PC-3 (cell line): Measurements from ENCODE around the gene KCNQ1. TPM values are rescaled to one million over a fixed set of nuclear protein-coding genes. Genes with fewer than 3 reads are reported as not detected.

Experiments used
- ATAC-seq: fragments of 200-7000 bp; cut with Tn5 transposase; 2 replicates; pipeline ENCODE4 v1.9.1; 2020; ENCODE audit warnings: mild to moderate bottlenecking, moderate library complexity
- BruUV-seq: library from RNA; stranded (reverse); fragments of 400-500 nt; replicated peaks from 2 replicates; lab custom pipeline; 2021; lab: Mats Ljungman, UMichigan
- CTCF ChIA-PET: fragments of 300-600 bp; sonication (Branson Sonifier 250); formaldehyde crosslinking; loops from one replicate; lab custom pipeline; 2022; ENCODE audit warnings: antibody characterized with exemption; lab: Charles Lee
- POLR2A ChIA-PET: fragments of 300-600 bp; sonication (Branson Sonifier 250); formaldehyde crosslinking; loops from one replicate; lab custom pipeline; 2022; ENCODE audit warnings: antibody characterized with exemption; ENCODE audit not compliant: unreplicated experiment; lab: Charles Lee
- DNase-seq: peaks from one replicate; pipeline ENCODE4 v3.0.0-alpha.2; 2015
- H2AFZ ChIP-seq: fragments of 300-600 bp; sonication (generic); 2 replicates; pipeline ENCODE4 v1.6.0; 2016; ENCODE audit warnings: antibody characterized with exemption, low read length
- H3F3A ChIP-seq: fragments of 300-600 bp; sonication (generic); one replicate; pipeline ENCODE4 v1.6.0; 2017; ENCODE audit warnings: antibody characterized with exemption, low read length, control low read depth, mild to moderate bottlenecking; ENCODE audit not compliant: unreplicated experiment
- H3K27ac ChIP-seq: fragments of 300-600 bp; sonication (generic); 2 replicates; pipeline ENCODE4 v1.5.1; 2016; ENCODE audit warnings: mild to moderate bottlenecking, low read length
- H3K27me3 ChIP-seq: fragments of 300-600 bp; sonication (generic); 2 replicates; pipeline ENCODE4 v1.6.1; 2016; ENCODE audit warnings: low read length, mixed read lengths
- H3K36me3 ChIP-seq: fragments of 300-600 bp; sonication (generic); 2 replicates; pipeline ENCODE4 v1.6.1; 2016; ENCODE audit warnings: low read depth, mixed run types, low read length, mixed read lengths
- H3K4me1 ChIP-seq: fragments of 300-600 bp; sonication (generic); 2 replicates; pipeline ENCODE4 v1.5.1; 2016; ENCODE audit warnings: low read length; ENCODE audit not compliant: insufficient read depth
- H3K4me2 ChIP-seq: fragments of 300-600 bp; sonication (generic); 2 replicates; pipeline ENCODE4 v1.6.0; 2016; ENCODE audit warnings: low read length
- H3K4me3 ChIP-seq: fragments of 300-600 bp; sonication (generic); 2 replicates; pipeline ENCODE4 v1.5.1; 2016; ENCODE audit warnings: mild to moderate bottlenecking, low read length, mixed read lengths
- H3K79me2 ChIP-seq: fragments of 300-600 bp; sonication (generic); 2 replicates; pipeline ENCODE4 v1.6.1; 2017; ENCODE audit warnings: low read length, mixed read lengths
- H3K9ac ChIP-seq: fragments of 300-600 bp; sonication (generic); 2 replicates; pipeline ENCODE4 v1.6.0; 2016; ENCODE audit warnings: mild to moderate bottlenecking, low read length
- H3K9me2 ChIP-seq: fragments of 300-600 bp; sonication (generic); replicated peaks from 2 replicates; pipeline ENCODE4 v1.6.1; 2016; ENCODE audit warnings: mixed run types, low read length, mixed read lengths
- H3K9me3 ChIP-seq: fragments of 300-600 bp; sonication (generic); 2 replicates; pipeline ENCODE4 v1.6.1; 2016; ENCODE audit warnings: low read length, mixed read lengths
- H4K20me1 ChIP-seq: fragments of 300-600 bp; sonication (generic); 2 replicates; pipeline ENCODE4 v1.6.1; 2016; ENCODE audit warnings: low read length, mixed read lengths
- CTCF ChIP-seq: fragments of 300-600 bp; sonication (generic); conservative IDR thresholded peaks from 2 replicates; pipeline ENCODE4 v1.5.1; 2017; ENCODE audit warnings: antibody characterized with exemption, low read depth, mild to moderate bottlenecking, low read length
- EZH2 ChIP-seq: fragments of 300-600 bp; sonication (generic); IDR thresholded peaks from one replicate; pipeline ENCODE4 v1.6.1; 2017; ENCODE audit warnings: antibody characterized with exemption, mild to moderate bottlenecking, low read length; ENCODE audit not compliant: unreplicated experiment
- EZH2phosphoT487 ChIP-seq: fragments of 300-600 bp; sonication (generic); IDR thresholded peaks from 2 replicates; pipeline ENCODE4 v1.6.1; 2018; ENCODE audit warnings: mild to moderate bottlenecking, antibody characterized with exemption, low read length, borderline replicate concordance
- intact Hi-C: fragments of 100-400 bp; cut with micrococcal nuclease; formaldehyde crosslinking; loops from 2 replicates; pipeline ENCODE4 v1.9.0; 2023
- total RNA-seq: library from RNA; depleted of rRNA; stranded (reverse); fragments of >200 nt; gene quantifications from 2 replicates; pipeline ENCODE4 v1.2.3, GENCODE V29; 2014

Gene KCNQ1
- total RNA-seq, 1 experiment from 2014 or later: 0.40 TPM

DNA sequence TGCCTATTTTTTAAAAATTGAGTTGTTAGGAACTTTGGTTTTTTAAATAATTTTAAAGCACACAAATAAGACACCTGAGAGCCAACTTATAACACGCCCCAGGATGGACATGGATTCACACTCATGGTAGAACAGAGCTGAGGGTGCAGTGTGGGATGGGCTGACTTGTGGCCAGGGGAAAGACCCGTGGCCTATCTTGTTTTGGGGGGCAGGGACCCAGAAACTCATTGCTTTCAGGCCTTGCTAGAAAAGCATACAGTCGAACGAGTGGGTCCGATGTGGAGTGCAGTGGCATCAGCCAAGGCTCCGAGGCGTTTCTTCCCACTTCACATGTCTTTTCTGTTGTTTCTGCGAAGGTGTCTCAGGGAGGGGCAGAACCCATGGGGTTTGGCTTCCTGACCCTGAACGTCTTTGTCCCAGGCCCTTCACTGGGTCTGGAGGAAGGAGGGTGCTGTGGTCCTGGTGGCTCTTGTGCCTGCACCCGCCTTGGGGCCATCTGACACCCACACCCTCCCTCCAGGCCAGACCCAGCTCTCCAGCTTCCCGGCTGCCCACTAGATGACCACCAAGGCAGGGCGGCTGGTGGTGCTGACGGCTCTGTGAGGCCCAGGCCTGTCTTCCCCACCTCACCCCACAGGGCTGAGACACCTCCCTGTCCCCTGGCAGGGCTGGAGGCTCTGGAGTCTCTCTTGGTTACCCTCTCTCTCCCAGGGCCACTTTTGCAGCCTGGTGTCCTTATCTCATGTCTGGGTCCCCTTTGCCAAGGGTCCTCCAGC is 120.8 kb downstream of the KCNQ1 start:
- TF ChIP-seq CTCF (no peak), EZH2phosphoT487 (no peak), EZH2 (no peak)
- ChIA-PET CTCF (no interaction called here), POLR2A (no interaction called here)
- intact Hi-C loops: no loop called here
- Histone ChIP-seq H4K20me1 (no peaks in the 10 kb centered on the region), H3K4me3 (no peak overlapping the region), H3K9me2 (no peaks in the 10 kb centered on the region), H3K79me2 (no peaks in the 10 kb centered on the region), H3K27ac (no peak overlapping the region), H3K9me3 (no peaks in the 10 kb centered on the region), H3K4me1 (no peaks in the 10 kb centered on the region), H3F3A (no peaks in the 10 kb centered on the region), H2AFZ (no peak overlapping the region), H3K27me3 (no peaks in the 10 kb centered on the region), H3K4me2 (no peak overlapping the region), H3K9ac (no peak overlapping the region), H3K36me3 (no peaks in the 10 kb centered on the region)
- no TSS peak for BruUV-seq
- no peak for DNase-seq
- ATAC-seq: no peak

DNA sequence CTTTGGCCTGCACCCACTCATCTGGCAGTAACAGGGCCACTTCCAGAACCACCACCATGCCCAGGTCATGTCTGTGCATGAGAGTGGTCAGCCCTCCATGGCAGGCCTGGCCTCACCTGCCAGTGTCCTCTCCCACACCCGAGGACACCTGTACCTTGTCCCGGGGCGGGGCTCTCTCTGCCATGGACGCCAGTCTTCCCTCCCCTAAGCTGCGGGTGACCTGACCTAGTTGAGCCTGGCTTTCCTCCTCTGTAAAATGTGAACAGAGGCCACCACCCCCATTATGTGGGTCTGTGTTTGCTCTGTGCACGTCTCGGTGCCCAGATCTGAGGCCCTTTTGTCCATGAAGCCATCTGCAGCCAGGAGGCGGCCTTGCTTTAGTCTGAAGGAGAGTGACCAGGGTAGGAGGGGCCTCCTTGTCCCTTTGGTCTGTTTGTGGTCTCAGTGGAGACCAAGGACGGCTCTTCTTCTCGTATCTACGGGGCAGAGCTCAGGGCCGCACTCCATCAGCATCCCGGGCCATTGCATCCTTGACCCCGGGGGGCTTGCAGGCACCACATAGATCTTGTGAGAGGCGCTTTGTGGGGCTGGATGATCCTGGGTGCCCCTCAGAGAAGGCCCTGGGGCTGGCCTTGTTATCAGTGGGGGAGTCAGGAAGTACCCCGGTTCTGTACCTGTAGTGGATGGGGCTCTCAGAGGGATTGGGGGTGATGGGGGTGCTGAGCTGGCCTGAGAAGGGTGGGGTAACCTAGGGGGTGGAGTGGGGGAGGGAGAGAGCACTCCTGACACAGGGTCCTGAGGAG is 121.6 kb downstream of the KCNQ1 start:
- Histone ChIP-seq H3K27ac (no peak overlapping the region), H3K36me3 (no peaks in the 10 kb centered on the region), H3K4me1 (no peaks in the 10 kb centered on the region), H3F3A (no peaks in the 10 kb centered on the region), H3K9me3 (no peaks in the 10 kb centered on the region), H3K9ac (no peak overlapping the region), H3K4me3 (no peak overlapping the region), H3K79me2 (no peaks in the 10 kb centered on the region), H3K9me2 (no peaks in the 10 kb centered on the region), H3K4me2 (no peak overlapping the region), H2AFZ (no peak overlapping the region), H4K20me1 (no peaks in the 10 kb centered on the region), H3K27me3 (no peaks in the 10 kb centered on the region)
- intact Hi-C loops: no loop called here
- no peak for TF ChIP-seq CTCF
- no peak for TF ChIP-seq EZH2
- TF ChIP-seq EZH2phosphoT487: no peak
- BruUV-seq: no TSS peak
- no peak for DNase-seq
- ATAC-seq: no peak
- CTCF ChIA-PET: no interaction called here
- POLR2A ChIA-PET: no interaction called here
